T-helper 22 cell (primary cell): ENCODE results near the gene GNAQ.
"Not testable (repeated sequence)": the region's sequence is repeated elsewhere in the genome, so short reads cannot be mapped to it uniquely, and the experiment has no call there.

Source experiments
- DNase-seq: peaks from one replicate; pipeline ENCODE4 v3.0.0-alpha.2; 2020; ENCODE audit warnings: low read depth

The GNAQ gene

GRCh38 chr9:77690723-77691122, 340.9 kb downstream of the GNAQ start:
- not testable (repeated sequence) for DNase-seq

GRCh38 chr9:77690119-77690518, 341.5 kb downstream of the GNAQ start:
- DNase-seq: not testable (repeated sequence)

- not testable (repeated sequence) for DNase-seq
Observed at GRCh38 chr9:77687737-77688136, 343.9 kb downstream of the GNAQ start.

DNA sequence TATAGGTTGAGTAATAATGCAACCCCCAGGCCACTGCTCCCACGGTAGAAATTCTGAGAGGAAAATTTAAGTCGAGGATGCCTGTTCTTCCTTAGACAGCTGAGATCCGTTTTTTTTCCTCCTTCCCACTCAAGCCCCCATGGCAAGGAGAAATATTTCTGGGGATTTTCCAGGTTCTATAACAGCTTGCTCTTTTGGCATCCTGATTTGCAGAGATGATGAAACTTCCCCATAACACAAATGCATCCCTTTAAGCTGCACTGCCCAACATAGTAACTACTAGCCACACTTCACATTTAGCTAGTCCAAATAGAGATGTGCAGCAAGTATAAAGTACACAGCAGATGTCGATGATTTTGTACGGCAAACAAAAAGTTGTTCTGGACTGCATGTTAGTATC, 351.0 kb downstream of the GNAQ start:
- no peak for DNase-seq

GRCh38 chr9:77679661-77680368, 351.8 kb downstream of the GNAQ start:
- DNase-seq: no peak

DNA sequence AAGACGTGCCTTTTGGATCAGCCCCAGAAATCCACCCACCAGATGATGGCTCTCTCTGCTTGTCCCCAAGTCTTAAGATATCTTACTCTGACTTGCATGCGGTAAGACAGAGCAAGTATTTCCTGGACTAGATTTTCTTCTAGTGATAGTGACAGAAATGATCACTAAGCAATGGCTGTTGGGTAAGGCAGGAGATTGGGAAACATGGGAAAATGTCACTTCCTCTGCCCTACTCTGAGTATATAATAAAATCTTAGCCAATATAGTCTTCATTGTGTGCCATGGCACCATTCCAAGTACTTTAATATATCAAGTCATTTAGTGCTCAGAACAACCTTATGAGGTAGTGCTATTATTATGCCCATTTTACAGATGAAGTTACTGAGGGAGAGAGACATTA, 352.5 kb downstream of the GNAQ start:
- no peak for DNase-seq

GRCh38 chr9:77677957-77678535, 353.6 kb downstream of the GNAQ start:
- no peak for DNase-seq

DNA sequence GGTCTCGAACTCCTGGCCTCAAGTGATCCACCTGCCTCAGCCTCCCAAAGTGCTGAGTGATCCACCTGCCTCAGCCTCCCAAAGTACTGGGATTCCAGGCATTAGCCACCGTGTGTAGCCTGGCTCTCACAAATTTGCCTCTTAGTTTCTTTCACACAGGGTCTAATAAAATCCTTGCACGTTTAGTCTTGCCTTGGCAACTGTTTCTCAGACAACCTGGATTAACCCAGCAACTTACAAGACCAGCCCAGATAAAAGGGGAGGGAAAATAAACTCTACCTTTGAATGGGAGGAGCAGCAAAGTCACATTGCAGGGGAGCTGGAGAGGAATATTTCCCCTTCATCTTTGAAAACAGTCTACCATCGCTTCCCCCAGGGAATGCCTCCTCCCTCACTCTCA, 354.2 kb downstream of the GNAQ start:
- DNase-seq: no peak

- DNase-seq: no peak
Observed at GRCh38 chr9:77673941-77674791, 357.4 kb downstream of the GNAQ start.

GRCh38 chr9:77672183-77672582, 359.4 kb downstream of the GNAQ start:
- DNase-seq: no peak

DNA sequence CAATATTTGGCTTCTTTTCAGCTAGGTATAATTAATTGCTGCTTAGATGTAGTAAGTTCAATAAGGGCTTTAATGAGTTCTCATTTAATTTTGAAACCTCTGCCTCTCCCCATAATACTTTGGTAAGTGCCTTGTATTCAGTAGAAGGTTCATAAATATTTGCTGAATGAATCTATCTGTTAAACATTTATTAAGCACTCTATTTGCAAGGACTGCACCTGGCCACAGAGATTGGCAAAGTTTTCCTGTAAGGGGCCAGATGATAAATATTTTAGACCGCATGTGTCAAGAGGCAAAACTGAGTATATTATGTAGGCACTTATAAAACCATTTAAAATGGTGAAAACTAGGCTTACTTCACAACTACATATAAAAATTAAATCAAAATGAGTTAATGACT, 364.5 kb downstream of the GNAQ start:
- no peak for DNase-seq
